NCI-H2196 treated with DMSO at 0.1 percent for 48 hours (cell line): ENCODE measurements around the gene PTF1A.

Source experiments
- DNase-seq: peaks from one replicate; lab custom pipeline; 2025; ENCODE audit not compliant: unreplicated experiment; lab: John Stamatoyannopoulos, UW

PTF1A gene

GRCh38 chr10:23191764-23192711 is at the start of gene PTF1A:
Gene PTF1A, plus strand, starts transcription at chr10:23192312. Its CDS starts 219 bp downstream, at chr10:23192531.
- DNase-seq, result no peak

- DNase-seq, result no peak
These were observed 45.9 kb upstream of the PTF1A start for GRCh38 chr10:23146258-23146657.

- no peak for DNase-seq
These were observed 45.1 kb upstream of the PTF1A start for GRCh38 chr10:23147035-23147434.

- no peak for DNase-seq
These were observed 43.9 kb upstream of the PTF1A start for GRCh38 chr10:23148214-23148613.

GRCh38 chr10:23150091-23150490 is 42.0 kb upstream of the PTF1A start:
- no peak for DNase-seq

GRCh38 chr10:23150610-23151009 is 41.5 kb upstream of the PTF1A start:
- no peak for DNase-seq

- no peak for DNase-seq
These were observed 41.0 kb upstream of the PTF1A start for GRCh38 chr10:23151071-23151470.

- DNase-seq, result no peak
These were observed 36.9 kb upstream of the PTF1A start for GRCh38 chr10:23155169-23155568.

- no peak for DNase-seq
These were observed 35.5 kb upstream of the PTF1A start for GRCh38 chr10:23156447-23157150.

- no peak for DNase-seq
These were observed 34.9 kb upstream of the PTF1A start for GRCh38 chr10:23157239-23157681.

- DNase-seq, result no peak
These were observed 34.3 kb upstream of the PTF1A start for GRCh38 chr10:23157691-23158369.

GRCh38 chr10:23158370-23158769 is 33.7 kb upstream of the PTF1A start:
- peak; percentile 16 for DNase-seq

GRCh38 chr10:23171232-23171876 is 20.8 kb upstream of the PTF1A start:
- no peak for DNase-seq

- DNase-seq, result no peak
These were observed 19.5 kb upstream of the PTF1A start for GRCh38 chr10:23172429-23173213.

GRCh38 chr10:23173214-23174073 is 18.7 kb upstream of the PTF1A start:
- no peak for DNase-seq

- no peak for DNase-seq
These were observed 17.8 kb upstream of the PTF1A start for GRCh38 chr10:23174074-23174976.

GRCh38 chr10:23174977-23175512 is 17.1 kb upstream of the PTF1A start:
- no peak for DNase-seq

GRCh38 chr10:23186178-23186577 is 5.9 kb upstream of the PTF1A start:
- no peak for DNase-seq
